KBM-7 (cell line): Measurements from ENCODE around the gene CCDC192.

Experiments
- DNase-seq: peaks from one replicate; pipeline ENCODE4 v3.0.0-alpha.2; 2015
- in situ Hi-C: fragments of 300-500 bp; cut with MboI; formaldehyde crosslinking; loops from 2 replicates; pipeline ENCODE4 v1.14.3; 2020; ENCODE audit warnings: low sequenced_read_pairs, low pct_unique_long_range_greater_than_20kb, mixed read lengths

CCDC192 gene

GRCh38 chr5:127926974-127927373 is 223.8 kb downstream of the CCDC192 start:
- DNase-seq = no peak
- in situ Hi-C loops = no loop called here

DNA sequence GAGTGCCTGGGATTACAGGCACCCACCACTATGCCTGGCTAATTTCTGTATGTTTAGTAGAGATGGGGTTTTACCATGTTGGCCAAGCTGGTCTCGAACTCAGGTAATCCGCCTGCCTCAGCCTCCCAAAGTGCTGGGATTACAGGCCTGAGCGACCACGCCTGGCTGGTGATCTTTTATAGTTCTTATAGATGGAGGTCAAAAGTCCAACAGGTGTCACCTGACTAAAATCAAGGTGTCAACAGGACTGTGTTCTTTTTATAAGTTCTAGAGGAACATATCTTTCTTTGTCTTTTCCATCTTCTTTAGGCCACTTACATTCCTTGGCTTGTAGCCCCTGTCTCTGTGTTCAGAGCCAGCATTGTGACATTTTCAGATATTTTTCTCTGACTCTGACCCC is 224.9 kb downstream of the CCDC192 start:
- DNase-seq = no peak
- in situ Hi-C loops = no loop called here

GRCh38 chr5:127930311-127930710 is 227.1 kb downstream of the CCDC192 start:
- DNase-seq = no peak
- in situ Hi-C loops = no loop called here

DNA sequence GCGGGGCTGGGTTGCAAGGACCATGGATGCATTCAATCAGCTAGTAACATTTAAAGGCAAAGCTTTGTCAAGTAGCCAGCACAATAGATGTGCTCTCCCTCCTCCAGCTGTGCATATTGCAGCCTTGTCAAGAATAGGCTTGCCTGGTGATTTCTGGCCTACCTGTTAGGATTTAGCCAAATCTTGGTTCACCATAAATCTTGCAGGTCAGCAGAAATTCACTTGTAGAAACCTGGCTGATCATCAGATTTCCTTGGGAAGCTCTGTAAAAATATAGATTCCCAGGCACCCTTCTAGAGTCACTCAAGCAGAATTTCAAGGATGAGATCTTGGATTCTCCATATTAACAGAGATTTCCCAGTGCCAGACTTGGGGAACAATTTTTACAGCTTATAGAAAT is 228.2 kb downstream of the CCDC192 start:
- no peak for DNase-seq

GRCh38 chr5:127933348-127933747 is 230.2 kb downstream of the CCDC192 start:
- in situ Hi-C loops = no loop called here

More for the DNA sequence above, 228.2 kb downstream of the CCDC192 start:
- in situ Hi-C loops = no loop called here

DNA sequence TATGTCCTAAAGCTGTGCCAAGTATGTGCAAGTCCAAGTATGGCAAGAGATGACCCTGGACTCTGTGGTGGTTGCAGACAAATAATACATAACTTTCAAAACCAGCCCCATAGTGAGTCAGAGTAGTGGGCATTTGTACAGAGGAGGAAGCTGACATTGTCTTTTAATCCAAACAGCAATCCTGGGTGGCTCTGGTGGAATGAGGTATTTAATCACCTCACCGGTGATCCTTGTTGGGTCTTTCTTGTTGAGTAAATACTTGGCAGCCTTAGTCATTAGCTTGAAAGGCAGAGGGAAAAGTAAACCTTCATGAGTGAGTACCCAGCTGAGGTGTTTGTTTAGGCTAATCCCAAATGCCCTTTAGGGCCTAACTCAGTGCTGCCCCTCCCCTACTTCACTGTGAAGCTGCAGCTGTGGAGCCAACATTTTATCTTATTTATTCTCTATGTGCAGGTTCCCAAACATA is 231.6 kb downstream of the CCDC192 start:
- no peak for DNase-seq

More at GRCh38 chr5:127933348-127933747, 230.2 kb downstream of the CCDC192 start:
- no peak for DNase-seq

DNA sequence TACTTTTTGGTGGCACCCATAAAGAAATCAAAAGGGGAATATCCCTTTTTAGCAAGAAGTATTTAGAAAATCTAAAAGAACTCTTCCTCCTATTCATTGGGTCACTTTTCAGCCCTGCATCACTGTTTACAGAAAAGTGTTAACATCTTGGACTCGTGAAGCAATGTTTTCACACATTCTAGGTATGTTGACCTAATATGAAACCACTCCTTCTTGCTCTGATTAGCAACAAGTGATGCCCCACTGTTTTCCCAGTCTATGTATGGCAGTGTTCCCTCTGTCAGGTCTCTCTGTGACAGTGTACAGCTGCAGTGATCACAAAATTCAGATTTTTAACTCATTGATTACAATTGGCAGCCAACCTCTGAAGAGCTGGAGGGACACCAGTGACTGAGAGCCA is 232.2 kb downstream of the CCDC192 start:
- in situ Hi-C loops = no loop called here
- DNase-seq = no peak

More for the DNA sequence above, 231.6 kb downstream of the CCDC192 start:
- in situ Hi-C loops = no loop called here

GRCh38 chr5:127936439-127936972 is 233.3 kb downstream of the CCDC192 start:
- no peak for DNase-seq
- in situ Hi-C loops = no loop called here

DNA sequence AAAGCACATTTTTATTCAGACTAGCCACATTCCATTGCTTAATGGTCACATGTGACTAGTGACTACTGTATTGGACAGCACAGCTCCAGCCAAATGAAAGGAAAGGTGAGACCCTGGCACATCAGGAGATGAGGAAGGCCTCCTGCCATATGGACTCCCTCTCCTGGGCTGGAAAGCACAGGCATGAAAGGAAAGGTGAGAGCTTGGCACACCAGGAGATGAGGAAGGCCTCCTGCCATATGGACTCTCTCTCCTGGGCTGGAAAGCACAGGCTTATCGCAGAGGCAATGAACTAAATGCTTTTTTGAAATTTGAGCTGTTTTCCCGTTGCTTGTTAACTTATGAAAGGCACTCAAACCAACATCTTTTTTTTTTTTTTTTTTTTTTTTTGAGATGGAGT is 235.6 kb downstream of the CCDC192 start:
- in situ Hi-C loops = no loop called here

DNA sequence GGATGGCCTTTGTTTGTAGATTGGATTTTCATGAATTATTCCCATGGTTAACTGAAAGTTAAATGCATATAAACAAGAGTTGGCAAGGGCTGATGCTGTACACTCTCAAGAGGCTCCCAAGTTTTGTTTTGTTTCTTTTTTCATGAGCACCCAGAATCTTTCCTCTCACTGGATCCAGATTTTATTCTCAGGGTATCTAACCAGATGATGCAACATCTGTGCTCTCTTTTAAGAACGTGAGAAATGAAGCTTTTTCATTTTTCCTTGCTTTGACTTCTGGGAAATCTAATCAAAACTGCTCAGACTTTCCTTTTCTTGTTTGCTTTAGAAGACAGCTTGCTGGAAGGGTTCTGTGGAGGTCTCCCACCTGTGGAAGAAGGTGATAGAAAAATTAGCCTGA is 237.7 kb downstream of the CCDC192 start:
- no peak for DNase-seq
- in situ Hi-C loops = no loop called here

More for the DNA sequence above, 235.6 kb downstream of the CCDC192 start:
- DNase-seq = no peak

- DNase-seq = no peak
- in situ Hi-C loops = no loop called here
Observed at GRCh38 chr5:127941646-127942045, 238.5 kb downstream of the CCDC192 start.

DNA sequence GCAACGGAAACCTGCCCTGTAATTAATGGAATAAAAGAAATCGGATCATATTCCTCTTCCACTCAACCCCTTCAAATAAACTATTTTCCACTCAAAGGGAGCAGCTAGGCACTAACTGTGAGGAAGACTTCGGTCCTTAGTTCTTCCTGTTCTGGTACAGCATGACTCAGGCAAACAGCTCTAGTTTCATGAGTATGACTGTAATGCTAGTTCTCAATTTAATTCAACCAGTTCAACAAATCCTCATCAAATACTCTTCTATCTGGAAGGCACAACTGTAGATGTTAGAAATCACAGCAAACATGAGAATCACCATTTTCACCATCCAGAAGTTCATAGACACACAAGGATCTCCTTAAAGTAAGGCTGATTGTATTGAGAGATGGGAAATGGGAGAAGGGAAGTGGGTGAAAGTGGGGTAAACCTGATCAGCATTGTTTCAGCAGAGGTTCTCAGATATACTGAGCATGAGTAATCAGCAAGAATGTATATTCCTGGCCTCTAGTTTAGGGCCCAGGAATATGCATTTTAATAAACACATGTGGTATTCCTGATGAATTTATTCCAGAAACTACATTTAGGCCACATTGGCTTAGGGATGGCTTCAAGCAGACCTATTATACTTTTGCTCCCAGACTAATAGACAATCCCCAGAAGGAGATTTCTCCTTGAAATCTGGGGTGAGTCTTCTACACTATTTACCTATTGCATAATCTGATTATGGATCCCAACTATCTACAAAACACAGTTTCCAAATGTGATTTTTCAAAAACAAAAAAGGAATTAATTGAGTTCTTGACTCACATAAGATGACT is 239.3 kb downstream of the CCDC192 start:
- DNase-seq = no peak
- in situ Hi-C loops = no loop called here

DNA sequence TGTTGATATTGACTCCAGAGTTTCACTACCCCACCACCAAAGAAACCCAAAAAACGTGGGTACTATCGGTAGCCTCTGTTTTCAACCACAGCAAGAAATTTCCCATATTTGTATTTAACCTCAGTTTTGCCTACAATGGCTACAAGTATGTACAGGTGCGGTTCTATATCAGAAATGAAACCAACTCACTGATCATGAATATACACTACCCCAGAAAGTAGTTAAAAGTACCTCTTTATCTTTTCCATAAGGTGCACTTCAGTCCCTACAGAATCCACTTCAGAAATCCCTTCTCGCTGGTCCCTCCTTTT is 239.8 kb downstream of the CCDC192 start:
- in situ Hi-C loops = no loop called here

DNA sequence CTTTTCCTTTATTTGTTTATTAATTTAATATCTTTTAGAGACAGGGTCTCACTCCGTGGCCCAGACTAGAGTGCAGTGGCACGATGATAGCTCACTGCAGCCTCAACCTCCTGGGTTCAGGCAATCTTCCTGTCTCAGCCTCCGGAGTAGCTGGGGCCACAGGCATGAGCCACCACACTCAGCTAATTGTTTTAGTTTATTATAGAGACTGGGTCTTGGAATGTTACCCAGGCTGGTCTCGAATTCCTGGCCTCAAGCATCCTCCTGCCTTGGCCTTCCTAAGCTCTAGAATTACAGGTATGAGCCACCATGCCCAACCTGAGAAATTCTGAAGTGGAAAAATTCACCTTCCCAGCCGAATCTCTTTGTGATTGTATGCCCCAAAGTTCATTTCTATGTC is 240.9 kb downstream of the CCDC192 start:
- no peak for DNase-seq
- in situ Hi-C loops = no loop called here

More for the DNA sequence above, 239.8 kb downstream of the CCDC192 start:
- DNase-seq = no peak

DNA sequence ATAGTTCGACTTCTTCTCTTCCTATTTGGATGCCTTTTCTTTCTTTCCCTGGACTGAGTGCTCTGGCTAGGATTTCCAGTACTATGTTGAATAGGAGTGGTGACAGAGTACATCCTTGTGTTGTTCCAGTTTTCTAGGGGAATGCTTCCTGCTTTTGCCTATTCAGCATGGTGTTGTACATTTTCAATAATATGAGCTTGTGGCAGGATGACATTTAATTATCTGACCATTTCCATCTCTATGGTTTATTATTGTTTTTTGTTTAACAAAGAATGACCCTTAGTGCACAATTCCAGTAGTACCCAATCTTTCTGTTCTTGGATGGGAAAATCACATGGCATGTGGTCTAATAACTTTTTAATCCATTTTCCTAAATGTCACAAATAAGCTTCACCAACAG is 244.8 kb downstream of the CCDC192 start:
- in situ Hi-C loops = no loop called here

DNA sequence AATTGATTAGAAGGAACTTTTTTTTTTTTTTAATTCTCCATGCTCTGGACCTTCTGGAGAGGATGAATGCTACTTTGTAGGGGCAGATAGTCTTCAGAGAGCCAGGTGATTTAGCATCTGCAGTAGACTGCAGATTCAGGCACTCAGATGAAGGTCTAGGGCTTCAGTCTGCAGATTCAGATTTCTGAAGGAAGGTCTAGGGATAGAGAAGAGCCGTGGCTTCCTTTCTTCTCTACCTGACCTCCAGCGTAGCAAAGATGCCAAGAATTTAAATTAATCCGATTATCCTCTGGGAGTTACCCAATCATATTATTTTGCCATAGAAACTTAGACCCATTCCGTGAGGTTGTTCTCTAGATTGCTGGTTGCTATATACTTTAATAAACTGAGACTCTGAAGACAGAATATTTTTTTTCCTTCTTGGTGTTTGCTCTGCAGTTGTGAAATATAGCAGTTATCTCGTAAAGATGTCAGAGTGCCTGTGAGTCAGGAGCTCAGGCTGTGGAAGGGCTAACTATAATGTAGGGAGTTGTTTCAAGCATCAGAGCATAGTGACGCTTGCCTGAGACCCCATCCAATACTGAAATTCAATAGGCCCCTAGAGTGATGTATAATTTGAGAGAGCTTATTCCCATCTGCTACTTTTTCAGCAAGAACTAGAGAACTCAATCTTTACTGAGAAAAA is 247.7 kb downstream of the CCDC192 start:
- no peak for DNase-seq
- in situ Hi-C loops = no loop called here

More for the DNA sequence above, 244.8 kb downstream of the CCDC192 start:
- no peak for DNase-seq

- DNase-seq = no peak
- in situ Hi-C loops = no loop called here
Observed at GRCh38 chr5:127951791-127952190, 248.6 kb downstream of the CCDC192 start.

DNA sequence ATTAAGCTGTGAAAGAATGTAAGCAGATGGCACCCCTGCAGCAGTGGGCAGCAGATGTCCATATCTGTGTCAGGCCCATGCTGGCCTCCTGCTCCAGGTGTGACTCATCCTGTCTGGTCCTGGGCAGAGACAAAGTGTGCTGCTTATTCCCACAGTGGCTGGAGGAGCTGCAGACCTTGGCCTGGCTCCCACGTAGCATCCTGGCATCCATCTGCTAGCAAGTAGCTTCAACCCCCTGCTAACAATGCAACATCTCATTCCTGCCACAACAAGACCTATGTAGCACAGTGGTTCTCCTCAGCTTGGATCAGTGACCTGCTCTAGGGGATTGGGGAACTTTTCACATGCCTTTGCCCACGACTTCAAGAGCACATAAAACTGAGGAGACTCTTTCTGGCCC is 254.0 kb downstream of the CCDC192 start:
- in situ Hi-C loops = no loop called here
- DNase-seq = no peak

- in situ Hi-C loops = no loop called here
- DNase-seq = no peak
Observed at GRCh38 chr5:127957701-127958239, 254.6 kb downstream of the CCDC192 start.

DNA sequence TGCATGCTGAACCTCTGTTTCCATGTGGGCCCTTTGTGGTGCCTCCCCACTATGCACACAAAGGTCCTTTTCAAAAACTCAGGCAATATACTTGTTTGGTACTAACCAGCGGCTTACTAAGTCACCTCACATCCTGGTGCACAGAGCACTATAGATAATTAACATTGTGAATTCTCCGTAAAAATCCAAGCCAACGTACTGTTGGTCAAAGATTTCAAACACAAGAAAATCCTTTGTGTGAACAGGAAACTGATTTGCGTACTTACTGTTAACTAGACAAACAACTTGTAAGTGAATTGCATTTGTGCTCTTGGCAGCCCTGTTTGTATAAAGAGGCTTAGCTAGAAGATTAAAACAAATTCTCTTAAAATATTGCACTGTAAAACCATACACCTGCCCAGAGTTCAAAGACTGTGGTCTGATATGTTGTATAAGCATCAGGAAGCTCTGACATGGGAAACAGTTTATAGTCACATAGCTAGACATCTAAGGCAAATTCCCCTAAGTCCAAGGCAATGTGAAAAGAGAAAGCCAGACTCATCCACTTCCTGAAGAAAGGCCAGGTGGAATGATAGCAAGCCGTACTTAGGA is 255.3 kb downstream of the CCDC192 start:
- no peak for DNase-seq
- in situ Hi-C loops = no loop called here
